HG03432 (cell line): ENCODE results near the gene CHST9.
"Not testable (repeated sequence)": the region's sequence is repeated elsewhere in the genome, so short reads cannot be mapped to it uniquely, and the experiment has no call there.

Source experiments
- ATAC-seq: cut with Tn5 transposase; IDR thresholded peaks from one replicate; pipeline ENCODE4 v1.9.1; 2021; ENCODE audit warnings: mild to moderate bottlenecking, moderate library complexity; ENCODE audit not compliant: unreplicated experiment

The CHST9 gene, protein sequence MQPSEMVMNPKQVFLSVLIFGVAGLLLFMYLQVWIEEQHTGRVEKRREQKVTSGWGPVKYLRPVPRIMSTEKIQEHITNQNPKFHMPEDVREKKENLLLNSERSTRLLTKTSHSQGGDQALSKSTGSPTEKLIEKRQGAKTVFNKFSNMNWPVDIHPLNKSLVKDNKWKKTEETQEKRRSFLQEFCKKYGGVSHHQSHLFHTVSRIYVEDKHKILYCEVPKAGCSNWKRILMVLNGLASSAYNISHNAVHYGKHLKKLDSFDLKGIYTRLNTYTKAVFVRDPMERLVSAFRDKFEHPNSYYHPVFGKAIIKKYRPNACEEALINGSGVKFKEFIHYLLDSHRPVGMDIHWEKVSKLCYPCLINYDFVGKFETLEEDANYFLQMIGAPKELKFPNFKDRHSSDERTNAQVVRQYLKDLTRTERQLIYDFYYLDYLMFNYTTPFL

DNA sequence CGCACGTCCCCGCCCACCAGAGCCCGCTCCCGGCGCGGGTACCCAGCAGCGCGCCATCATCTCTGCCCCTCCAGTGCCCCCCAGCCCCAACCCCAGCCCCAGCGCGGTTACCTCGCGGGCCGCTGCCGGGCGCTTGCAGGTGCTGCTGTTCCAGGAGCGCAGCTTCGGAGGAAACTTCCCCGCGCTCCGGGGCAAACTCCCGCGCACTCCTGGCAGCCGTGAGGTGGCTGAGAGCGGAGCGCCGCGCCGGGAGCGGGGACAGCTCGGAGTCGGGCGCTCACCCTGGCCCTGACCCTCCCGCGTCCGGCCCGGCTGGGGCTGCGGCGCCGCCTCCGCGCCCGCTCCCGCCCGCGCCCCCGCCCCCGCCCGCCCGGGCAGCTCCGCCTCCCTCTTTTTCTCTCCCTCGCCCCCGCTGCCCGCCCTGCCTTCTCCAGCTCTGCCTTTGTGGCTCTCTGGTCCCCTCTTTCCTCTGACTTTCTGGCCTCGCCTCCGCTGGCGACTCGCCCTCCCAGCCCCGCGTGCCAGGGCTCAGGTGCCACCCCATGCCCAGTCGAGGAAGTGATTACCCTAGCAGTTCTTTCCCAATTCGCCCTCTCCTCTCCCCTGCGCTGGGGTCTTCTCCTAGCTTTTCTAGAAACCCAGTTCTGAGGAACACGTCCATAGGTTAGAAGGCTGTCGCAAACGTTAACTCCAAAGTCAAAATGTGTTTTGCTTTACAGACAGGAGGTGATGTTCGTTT is at the start of gene CHST9:
Gene CHST9, minus strand, starts transcription at position 284 of the 739 bp plus-strand sequence. CDS start 42,499 bp downstream, outside the sequence.
- ATAC-seq: no peak

DNA sequence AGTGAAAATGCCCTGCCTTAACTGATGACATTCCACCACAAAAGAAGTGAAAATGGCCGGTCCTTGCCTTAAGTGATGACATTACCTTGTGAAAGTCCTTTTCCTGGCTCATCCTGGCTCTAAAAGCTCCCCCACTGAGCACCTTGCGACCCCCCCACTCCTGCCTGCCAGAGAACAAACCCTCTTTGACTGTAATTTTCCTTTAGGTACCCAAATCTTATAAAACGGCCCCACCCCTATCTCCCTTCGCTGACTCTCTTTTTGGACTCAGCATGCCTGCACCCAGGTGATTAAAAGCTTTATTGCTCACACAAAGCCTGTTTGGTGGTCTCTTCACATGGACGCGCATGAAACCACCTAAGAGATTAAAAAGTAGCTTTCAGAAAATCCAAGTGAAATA is 47.2 kb upstream of the CHST9 start:
- ATAC-seq: not testable (repeated sequence)

DNA sequence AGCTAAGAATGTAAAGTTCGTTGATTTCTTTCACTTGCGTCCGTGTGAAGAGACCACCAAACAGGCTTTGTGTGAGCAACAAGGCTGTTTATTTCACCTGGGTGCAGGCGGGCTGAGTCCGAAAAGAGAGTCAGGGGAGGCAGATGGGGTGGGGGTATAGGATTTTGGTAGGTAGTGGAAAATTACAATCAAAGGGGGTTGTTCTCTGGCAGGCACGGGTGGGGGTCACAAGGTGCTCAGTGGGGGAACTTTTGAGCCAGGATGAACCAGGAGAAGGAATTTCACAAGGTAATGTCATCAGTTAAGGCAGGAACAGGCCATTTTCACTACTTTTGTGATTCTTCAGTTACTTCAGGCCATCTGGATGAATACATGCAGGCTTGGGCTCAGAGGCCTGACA is 46.6 kb upstream of the CHST9 start:
- ATAC-seq: not testable (repeated sequence)

DNA sequence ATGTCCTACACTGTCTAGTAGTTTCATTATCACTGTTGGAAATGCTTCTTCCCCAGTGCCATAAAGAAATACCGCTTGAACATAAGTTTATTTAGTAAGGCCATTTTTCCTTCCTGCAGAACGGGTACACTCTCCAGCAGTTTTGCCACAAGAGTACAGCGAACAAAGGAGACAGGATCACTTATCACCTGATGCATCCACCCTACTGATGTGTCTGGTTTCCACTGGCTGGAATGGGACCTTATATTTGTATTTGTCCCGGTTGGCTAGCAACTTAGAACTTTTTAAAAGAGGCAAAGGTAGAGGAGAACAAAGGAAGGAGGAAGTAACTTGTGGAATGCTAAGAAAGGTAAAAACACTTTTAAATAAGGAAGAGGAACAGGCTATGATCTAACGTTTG is 46.1 kb upstream of the CHST9 start:
- not testable (repeated sequence) for ATAC-seq

DNA sequence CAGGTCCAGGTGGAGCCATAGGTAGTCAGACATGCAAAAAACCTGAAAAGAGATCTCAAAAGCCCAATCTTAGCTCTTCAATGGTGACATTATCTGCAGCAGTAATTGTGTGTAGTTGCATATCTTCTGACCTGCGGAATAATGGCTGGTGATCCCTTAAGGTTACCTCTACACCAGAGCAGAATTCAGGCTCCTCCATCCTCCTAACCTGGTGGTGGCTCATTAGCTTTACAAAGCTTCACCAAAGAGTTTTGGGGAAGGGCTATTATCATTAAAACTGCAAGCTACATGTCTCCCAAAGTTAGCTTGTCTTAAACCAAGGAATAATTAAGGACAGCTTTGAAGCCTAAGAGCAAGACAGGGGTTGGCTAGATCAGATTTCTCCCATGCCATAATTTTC is 42.6 kb upstream of the CHST9 start:
- ATAC-seq: no peak

DNA sequence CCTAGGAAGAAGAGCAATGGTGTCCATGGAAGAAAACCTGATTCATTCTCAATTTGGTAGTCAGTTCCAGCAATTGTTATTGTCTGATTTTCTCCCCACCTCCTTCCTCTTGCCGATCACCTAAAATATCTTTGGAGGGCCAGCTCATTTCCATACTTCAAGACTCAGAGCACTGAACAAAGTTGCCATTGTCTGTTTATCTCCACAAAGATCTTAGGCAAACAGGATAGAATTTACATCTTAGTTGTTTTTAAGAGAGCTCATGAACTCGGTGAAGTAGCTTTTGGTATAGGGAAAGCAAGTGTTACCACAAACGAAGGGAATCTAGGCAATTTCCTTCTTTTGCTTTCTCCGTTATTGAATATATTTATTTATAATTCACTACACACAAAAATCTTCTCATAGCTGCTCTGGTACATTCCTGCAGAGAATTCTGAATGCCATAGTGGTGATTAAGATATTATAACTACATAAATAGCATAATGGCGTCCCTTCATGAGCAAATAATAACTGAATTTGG is 41.5 kb upstream of the CHST9 start:
- no peak for ATAC-seq

DNA sequence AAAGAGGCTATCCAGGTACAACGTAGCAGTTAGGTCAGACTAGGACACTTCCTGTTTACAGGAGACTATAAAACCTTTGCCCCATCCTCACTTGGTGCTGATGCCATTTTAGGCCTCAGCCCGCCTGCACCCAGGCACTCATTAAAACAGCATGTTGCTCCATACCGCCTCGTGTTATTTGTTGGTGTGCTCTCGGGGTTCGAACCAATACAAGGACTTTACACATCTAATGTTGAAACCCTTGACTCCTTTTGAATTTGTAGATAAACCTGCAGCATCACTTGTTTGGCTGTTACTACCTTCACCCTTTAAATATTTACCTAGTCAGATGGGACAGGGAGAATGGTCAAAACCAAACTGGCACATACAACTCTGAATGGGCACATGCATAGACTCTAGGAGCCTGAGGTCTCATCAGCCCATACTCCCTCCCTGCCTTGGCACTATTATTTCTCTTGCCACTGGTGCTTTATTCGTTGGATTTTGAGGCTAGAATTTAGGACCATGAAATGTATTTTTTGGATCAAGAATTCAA is 40.9 kb upstream of the CHST9 start:
- ATAC-seq: no peak

DNA sequence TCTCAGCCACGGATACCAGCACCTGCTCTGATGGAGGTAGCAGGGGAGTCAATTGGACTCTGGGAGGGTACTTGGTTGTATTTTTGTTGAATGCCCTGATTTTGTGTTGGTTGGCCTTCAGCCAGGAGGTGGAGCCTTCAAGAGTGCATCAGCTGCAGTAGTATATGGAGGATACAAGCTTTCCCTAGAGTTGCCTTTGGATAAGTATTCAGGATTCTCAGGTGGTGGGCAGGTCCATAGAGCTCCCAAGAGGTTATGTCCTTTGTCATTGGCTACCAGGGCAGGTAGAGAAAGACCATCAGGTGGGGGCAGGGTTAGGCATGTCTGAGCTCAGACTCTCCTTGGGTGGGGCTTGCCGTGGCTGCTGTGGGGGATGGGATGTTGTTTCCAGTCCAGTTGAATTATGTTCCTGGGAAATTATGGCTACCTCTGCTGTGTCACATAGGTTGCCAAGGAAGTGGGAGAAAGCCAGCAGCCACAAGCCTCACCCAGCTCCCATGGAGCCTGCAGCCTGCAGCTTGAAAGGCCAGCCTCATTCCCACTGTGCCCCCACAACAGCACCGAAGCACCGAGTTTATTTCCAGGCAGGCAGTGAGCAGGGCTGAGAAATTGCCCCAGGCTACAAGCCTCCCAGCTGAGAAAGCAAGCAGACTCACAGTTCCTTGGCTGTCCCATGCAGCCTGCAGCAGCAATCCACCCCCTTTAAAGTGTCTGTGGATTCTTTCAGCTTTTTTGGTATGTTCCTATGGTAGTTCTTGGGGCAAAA is 38.6 kb upstream of the CHST9 start:
- ATAC-seq: no peak

DNA sequence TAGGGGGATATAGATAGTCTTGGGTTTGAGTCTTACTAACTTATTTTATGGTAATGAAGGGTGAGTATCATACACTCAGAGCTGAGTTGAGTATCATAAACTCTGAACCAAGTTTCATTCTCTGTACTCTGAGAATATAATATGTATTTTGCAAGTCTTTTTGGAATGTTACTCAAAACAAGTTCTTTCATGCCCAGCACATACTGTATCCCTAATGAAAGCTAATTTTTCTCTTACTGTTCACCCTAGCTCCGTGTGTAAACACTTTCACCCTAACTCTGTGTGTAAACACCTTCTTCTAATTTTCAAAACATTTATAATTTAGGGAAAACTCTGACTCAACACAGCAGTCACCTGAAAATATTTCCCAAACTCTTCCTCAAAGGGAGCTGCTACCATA is 29.7 kb upstream of the CHST9 start:
- ATAC-seq: no peak

DNA sequence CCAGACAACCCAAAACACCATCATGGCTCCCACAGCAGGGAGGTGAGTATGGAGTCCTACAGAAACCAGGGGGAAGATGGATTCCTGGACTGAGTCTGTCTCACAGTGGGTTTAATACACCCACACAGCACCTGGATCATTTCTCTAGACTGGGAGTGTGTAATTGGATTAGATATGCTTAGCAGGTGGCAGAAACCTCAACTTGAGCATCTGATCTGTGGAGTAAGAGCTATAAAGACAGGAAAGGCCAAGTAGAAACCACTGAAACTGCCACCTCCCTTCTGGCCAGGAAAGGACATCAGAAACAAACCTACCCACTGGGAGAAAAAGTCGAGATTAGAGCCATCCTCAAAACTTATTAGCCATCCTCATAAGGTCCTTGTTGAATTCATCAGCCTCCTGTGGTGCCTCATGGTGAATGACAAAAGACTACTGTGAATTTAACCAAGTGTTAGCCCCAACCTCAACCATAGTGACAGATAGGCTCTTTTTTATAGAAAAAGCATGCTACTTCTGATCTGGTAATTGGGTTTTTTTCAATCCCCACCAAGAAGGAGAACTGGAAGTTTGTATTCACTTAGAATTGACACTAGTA is 28.1 kb upstream of the CHST9 start:
- ATAC-seq: no peak

DNA sequence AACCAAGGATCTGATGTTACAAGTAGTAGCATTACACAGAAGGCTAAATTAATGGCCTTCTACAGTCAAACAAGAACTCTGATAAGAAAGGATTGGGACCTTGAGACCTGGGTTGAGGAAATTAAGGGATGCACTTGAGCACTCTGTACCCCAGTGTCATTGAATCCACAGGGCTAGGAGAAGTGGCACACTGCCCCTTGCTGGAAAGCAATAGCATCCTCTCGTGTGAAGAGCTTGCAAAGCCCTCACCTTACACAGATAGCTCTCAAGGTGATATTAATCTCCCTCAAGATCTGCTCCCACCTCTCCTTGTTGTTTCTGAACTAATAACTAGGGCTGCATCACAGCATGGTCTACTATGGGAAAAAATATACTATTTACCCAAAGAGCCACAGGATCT is 26.5 kb upstream of the CHST9 start:
- no peak for ATAC-seq

DNA sequence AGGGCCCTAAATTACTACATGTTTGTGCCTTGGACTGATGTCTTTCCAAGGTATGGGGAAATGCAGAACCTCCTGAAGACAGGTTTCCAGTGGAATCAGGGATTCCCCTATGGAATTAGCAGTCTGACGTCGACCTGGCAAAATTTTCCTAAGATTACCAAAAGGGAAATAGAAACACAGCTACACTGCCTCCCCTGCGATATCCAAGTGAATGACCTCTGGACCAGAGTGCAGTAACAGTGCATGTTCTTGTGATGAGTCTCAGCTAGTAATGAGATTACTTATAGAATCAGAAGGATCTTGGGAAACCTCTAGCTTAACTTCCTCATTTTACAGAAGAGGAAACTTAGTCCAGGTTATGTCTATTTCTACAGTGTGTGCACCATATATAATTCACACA is 21.3 kb upstream of the CHST9 start:
- no peak for ATAC-seq

DNA sequence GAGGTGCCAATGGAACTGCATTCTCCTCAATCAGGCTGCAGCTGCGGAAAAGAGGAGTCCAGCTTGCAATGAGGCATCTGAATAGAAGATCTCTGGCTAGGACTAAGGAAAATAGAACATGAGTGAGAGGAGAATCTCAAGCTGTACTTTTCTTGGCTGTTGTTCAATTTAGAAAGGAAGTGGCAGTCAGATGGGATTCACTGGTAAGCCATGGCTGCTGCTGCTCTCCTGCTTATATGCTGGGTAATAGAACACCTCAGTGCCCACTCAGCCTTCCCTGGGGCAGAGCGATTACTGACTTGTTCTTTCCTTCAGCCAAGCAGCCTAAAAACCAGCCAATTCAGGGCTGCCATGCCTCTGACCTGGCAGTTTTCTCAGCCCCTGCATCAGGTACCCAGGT is 17.6 kb upstream of the CHST9 start:
- no peak for ATAC-seq

DNA sequence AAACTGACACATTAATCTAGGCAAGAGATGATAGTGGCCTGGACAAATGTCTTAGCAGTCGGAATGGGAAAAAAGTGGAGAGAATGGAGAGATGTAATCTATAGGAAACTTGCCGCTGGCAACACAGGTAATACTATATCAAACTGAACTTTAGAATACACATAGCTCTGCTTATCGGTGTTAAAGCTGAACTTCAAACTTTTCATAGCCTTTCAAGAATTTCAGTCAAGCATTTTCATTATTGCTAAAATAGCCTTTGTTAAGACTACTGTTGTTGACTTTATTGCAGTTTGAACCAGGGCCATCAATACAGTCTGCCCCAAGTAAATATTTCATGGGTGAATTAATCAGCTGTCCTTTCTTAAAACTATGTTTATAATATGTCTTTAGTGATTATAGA is 12.9 kb upstream of the CHST9 start:
- ATAC-seq: no peak

DNA sequence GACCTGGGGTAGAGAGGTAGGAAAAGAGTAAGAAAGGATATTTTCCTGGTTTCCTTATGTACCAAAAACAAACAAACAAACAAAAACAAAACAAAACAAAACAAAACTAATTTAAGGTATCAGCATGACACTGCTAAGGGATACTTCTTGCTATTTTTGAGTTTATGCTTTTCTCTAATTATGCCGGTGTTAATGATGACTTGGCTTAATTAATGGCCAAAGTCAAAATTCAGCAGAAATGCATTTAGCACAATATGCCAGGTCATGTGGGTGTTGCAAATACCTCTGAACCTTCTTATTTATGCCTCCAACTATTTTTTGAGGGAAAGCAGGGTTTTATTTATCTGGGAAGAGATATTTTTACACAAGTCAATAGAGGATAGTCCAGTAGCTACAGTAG is 3.2 kb upstream of the CHST9 start:
- ATAC-seq: no peak

DNA sequence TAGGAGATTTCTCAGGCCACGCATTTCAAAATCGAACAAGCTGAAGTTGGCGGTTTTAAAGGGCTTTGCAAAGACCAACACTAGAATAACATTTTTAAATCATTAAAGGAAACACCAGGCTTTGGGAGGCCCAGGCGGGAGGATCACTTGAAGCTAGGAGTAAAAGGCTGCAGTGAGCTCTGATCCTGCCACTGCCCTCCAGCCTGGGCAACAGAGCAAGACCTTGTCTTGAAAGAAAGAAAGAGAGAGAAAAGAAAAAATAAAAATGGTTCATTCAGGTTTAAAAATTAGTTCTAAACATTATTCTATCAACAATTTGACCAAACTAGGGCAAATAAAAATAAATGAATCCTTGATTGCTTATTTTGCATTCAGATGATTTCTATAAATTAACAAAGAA is 789 bp upstream of the CHST9 start:
- ATAC-seq: no peak

DNA sequence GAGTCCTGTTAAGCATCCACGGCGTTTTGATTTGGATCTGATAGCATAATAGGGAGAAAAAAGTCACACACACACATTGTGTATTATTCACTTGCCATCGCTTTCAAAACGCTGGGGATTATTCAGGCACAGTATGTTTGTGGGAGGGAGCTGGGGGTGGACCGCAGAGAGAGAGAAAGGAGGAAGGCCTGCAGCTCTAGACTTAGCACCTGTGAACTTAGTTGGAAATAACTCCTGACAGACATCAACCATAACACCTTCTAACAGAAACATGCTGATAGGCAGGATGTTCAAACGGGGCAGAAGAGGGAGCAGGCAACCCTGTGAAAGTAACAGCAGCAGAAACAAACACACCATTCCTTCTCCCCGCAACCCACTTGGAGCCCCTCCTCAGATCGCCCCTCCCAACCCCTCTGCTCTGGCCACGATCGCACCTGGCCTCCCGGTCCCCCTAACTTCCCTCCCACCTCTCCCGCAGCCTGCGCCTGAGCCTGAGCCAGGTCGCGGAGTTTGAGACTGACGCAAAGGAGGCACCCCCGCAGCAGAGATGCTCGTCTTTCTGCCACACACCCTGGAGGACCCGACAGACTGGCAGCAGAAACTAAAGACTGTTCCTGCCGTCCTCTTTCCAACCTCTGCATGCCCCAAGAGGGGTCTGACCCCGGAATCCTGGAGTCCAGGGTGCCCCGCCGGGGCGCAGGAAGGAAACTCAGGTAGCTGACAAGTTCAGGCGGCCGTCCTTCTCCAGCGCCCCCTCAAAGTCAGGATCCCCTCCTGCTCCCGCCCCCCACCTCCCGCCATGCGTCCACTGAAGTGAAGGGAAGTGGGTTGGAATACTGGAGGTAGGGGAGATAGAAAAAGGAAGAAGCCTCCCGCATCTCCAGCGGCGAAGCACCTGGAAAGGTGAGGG is 738 bp downstream of the CHST9 start:
- no peak for ATAC-seq

DNA sequence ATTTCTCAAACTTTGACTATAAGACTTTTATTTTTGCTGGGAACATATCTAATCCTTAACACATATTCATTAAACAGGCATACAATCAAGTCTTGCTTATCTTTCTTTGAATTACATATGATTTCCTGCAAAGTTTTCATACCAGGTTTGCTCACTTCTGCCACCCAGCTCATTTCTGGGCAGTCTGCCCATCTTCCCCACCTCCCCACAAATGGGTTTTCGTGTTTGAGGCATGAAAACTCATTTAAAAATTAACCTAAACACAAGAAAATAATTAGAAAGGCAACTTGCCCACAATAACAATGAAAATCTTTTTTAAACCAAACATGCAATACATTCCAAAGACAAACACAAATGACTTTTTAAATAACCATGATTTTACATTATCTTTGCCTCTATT is 3.4 kb downstream of the CHST9 start:
- ATAC-seq: no peak

DNA sequence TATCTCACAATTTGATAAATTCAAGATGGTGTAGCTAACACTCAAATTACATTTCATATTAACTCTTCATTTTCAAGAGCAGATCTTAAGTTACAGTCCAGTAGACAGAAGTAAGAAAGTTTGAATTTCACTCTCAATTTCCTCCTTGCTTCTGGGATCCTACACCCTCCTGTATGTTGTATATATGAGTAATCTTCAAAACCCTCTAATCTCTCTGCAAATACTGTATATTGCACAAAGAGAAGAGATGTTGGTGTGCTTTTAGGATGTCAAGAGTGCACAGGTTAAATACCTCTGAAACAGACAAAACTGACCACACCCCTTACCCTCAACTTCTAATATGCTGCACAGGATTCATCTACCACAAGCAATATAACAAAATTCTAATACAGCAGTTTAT is 6.7 kb downstream of the CHST9 start:
- no peak for ATAC-seq

DNA sequence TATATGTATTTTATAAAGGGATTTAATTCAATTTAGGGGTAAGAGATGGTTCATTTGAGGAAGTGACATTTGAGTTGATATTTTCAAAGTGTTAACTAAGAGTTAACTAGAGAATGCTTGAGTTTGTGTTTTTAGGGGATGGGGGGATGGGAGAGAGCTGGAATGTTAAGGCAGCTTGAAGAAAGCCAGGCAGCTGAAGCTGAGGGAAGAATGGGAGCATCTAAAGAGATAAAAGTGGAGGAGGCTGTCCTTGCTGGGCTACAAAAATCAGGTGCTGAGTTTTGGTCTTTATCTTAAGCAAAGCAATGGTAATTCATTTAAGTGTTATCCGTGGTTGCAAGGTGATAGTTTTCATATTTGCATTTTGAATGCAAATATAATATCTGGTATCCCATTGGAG is 9.2 kb downstream of the CHST9 start:
- ATAC-seq: no peak
